ENCODE data around the gene LTB. TPM values are rescaled to one million over a fixed set of nuclear protein-coding genes. Genes with fewer than 3 reads are reported as not detected.

LTB gene
- total RNA-seq, 1 donor from 2014 or later: not detected

- Mint-ChIP-seq H3K4me1 (peaks cover 5% of the 10 kb centered on the region), H3K36me3 (no peaks in the 10 kb centered on the region), H3K9me3 (no peaks in the 10 kb centered on the region), H3K4me3 (no peak overlapping the region), H3K27ac (no peak overlapping the region), H3K27me3 (ENCODE audit: low read depth) (peaks cover 4% of the 10 kb centered on the region)
- TF ChIP-seq CTCF (IDR thresholded peaks at IDR 0.05; ENCODE audit: unreplicated experiment): no peak
- DNase-seq (ENCODE audit: low spot score in 2 of 2, unreplicated experiment in 2 of 2): no peak
Observed at GRCh38 chr6:31573239-31574105, 8.8 kb downstream of the LTB start.

- no peaks in the 10 kb centered on the region for H3K36me3 Mint-ChIP-seq
- no peak for TF ChIP-seq CTCF (IDR thresholded peaks at IDR 0.05; ENCODE audit: unreplicated experiment)
- H3K9me3 Mint-ChIP-seq: no peaks in the 10 kb centered on the region
- H3K4me1 Mint-ChIP-seq: peaks cover 5% of the 10 kb centered on the region
- H3K27me3 Mint-ChIP-seq (ENCODE audit: low read depth): peaks cover 7% of the 10 kb centered on the region
- no peak within 1 kb of the TSS for H3K27ac Mint-ChIP-seq
- no peak within 1 kb of the TSS for H3K4me3 Mint-ChIP-seq
- no peak for DNase-seq (ENCODE audit: low spot score in 2 of 2, unreplicated experiment in 2 of 2)
Observed at GRCh38 chr6:31572041-31572911, 9.9 kb downstream of the LTB start, which contains the start of gene LTA. Gene LTA (plus strand): TSS chr6:31572289. CDS start chr6:31572743, 454 bp downstream.

GRCh38 chr6:31569861-31570536 lies 12.2 kb downstream of the LTB start:
- no peak for DNase-seq (ENCODE audit: low spot score in 2 of 2, unreplicated experiment in 2 of 2)
- Mint-ChIP-seq H3K4me3 (no peak overlapping the region), H3K9me3 (no peaks in the 10 kb centered on the region), H3K27ac (no peak overlapping the region), H3K36me3 (no peaks in the 10 kb centered on the region), H3K4me1 (no peaks in the 10 kb centered on the region), H3K27me3 (ENCODE audit: low read depth) (peaks cover 7% of the 10 kb centered on the region)
- TF ChIP-seq CTCF (IDR thresholded peaks at IDR 0.05; ENCODE audit: unreplicated experiment): no peak

GRCh38 chr6:31568537-31568961 lies 13.7 kb downstream of the LTB start:
- Mint-ChIP-seq H3K4me1 (no peaks in the 10 kb centered on the region), H3K9me3 (no peaks in the 10 kb centered on the region), H3K27me3 (ENCODE audit: low read depth) (peaks cover 7% of the 10 kb centered on the region), H3K36me3 (no peaks in the 10 kb centered on the region), H3K4me3 (no peak overlapping the region), H3K27ac (no peak overlapping the region)
- TF ChIP-seq CTCF (IDR thresholded peaks at IDR 0.05; ENCODE audit: unreplicated experiment): no peak
- DNase-seq (ENCODE audit: low spot score in 2 of 2, unreplicated experiment in 2 of 2): no peak

- Mint-ChIP-seq H3K4me3 (no peak overlapping the region), H3K9me3 (no peaks in the 10 kb centered on the region), H3K36me3 (no peaks in the 10 kb centered on the region), H3K4me1 (no peaks in the 10 kb centered on the region), H3K27me3 (ENCODE audit: low read depth) (peaks cover 7% of the 10 kb centered on the region), H3K27ac (no peak overlapping the region)
- DNase-seq (ENCODE audit: low spot score in 2 of 2, unreplicated experiment in 2 of 2): no peak
- TF ChIP-seq CTCF (IDR thresholded peaks at IDR 0.05; ENCODE audit: unreplicated experiment): no peak
Observed at GRCh38 chr6:31567531-31568370, 14.5 kb downstream of the LTB start.
